Measurements from ENCODE around the gene PLEK.
"Not testable (repeated sequence)": the region's sequence is repeated elsewhere in the genome, so short reads cannot be mapped to it uniquely, and the experiment has no call there.

Gene PLEK, protein sequence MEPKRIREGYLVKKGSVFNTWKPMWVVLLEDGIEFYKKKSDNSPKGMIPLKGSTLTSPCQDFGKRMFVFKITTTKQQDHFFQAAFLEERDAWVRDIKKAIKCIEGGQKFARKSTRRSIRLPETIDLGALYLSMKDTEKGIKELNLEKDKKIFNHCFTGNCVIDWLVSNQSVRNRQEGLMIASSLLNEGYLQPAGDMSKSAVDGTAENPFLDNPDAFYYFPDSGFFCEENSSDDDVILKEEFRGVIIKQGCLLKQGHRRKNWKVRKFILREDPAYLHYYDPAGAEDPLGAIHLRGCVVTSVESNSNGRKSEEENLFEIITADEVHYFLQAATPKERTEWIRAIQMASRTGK

DNA sequence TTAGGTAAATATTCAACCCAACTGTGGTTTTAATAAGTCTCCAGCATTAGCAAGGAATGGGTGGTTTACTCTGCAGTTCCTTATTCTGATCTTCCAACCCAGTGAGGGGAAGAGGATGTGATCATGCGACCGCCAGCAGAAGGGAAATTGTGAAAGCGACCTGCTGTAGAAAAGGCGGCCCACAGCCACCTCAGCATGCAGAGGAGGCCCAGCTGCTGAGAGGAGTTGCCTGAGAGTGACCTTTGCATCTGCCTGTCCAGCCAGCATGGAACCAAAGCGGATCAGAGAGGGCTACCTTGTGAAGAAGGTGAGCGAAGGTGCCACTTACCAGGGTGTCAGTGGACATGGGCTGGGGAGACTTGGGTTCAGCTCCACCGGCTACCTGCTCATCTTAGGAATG is at the start of gene PLEK:
TSS of gene PLEK (plus strand) at position 196 of the 400 bp plus-strand sequence. CDS start at position 266, 70 bp downstream.
- DNase-seq (ENCODE audit: low spot score): no peak

DNA sequence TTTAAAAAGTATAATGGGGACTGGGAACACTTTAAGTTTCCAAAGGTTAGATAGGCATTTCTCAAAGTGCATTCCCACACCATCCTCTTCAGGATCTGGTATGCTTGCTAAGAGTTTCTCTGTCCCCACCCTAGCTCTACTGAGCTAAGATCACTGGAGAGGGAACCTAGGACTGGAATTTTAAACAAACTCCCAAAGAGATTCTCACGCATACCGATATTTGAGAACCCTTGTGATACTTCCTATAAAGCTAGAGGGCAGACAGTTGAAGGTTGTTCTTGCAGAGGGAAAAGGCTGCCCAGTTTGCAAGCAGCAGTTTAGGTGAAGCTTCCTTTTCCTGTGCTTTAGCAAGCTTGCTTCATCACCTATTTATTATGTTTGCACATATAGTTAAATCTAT is 49.0 kb upstream of the PLEK start:
- no peak for DNase-seq (ENCODE audit: low spot score)

DNA sequence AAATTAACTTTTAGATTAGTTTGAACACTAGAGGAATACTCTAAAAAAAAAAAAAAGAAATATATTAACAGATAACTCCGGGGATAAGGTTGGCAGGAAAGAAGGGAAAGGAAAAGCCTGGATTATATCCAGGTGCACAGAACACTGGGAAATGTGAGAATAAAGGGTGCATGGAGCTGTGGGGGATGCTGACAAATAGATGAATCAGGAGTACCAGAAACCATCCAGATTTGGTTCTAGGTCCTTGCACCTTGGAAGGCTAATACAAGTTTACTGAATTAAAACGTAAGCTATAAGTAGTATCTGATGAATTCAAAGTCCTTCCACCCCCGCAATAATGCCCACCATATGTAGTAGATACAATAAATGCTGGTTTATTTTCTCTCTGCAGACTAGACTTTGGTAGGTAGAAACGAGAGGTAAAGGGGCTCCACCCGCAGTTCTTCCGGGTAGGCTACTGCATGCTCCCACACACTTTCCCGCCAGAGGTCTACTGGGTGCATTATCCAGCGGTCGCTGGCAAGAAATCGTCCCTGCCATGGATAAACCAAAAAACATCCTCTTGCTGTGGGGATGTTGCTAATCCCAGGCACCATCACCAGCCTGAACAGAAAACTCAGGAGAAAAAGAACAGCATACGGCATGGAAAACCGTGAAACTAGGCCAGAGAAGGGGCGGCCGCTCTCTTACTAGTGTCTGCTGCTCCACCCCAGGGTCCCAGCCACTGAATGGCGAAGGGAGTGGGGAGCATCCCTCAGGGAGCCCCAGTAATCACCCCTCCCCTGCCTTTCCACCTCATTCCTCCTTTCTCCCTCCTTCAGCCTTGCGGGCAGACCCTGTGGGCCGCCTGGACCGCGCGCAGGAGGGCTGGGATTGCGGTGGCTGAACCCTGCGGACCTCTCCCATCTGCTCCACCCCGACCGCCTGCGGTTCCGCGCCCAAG is 46.8 kb upstream of the PLEK start:
- peak; percentile 22 for DNase-seq (ENCODE audit: low spot score)

DNA sequence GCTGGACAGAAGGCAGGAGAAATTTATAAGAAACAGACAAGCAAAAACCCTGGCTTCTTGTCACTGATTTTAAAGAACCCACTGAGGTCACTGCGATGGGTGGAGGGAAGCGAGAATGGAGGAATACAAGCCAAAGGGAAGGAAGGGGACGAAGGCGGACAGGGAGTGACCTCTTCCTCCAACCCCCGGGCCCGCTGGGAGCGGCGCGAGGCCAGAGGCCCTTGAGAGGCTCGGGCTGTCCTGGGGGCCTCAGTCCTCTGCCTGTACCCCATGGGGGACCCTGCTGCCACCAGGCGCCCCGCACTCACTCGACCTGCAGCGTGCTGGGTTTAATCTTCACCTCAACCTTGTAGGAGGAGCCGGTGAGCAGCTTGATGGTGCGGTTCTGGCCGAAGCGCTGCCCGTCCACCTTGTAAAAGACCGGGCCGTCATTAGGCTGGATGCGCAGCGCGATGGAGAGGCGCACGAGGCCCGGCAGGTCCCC is 46.1 kb upstream of the PLEK start:
- DNase-seq (ENCODE audit: low spot score): no peak

DNA sequence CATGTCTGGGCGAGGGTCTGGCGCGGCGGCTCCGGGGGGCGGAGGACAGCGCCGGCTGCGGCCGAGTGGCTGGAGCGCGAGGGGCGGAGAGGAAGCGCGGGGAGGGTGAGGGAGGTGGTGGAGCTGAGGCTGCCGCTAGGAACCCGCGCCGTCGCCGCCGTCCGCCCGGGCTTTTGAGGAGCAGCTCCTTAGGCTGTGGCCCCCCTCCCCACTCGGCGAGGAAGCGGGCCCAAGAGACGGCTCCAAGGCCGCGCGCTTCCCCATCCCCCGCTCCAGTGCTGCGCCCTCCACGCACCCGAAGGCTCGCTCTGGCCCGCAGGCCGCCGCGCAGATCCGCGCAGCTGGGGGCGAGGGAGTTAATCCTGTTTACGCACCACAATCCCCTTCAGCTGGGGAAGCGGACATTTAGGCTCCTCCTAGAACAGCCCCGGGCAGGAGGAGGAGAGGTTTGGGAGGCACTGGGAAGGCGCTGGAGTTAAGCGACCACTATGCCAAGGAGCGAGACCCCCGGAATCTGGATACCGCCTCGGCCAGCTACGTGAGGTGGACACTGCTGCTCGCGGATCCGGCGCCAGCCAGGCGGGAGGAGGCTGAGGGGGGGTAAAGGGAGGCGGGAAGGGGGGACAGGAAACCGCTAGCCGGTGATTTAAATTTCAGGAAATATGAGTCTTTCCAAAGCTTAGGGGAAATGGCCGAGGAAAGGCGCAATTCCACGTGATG is 45.5 kb upstream of the PLEK start, which contains the start of gene CNRIP1:
TSS of gene CNRIP1 (minus strand) at position 552 of the 720 bp plus-strand sequence. CDS start at position 3, 549 bp downstream.
- peak; percentile 81 for DNase-seq (ENCODE audit: low spot score)

DNA sequence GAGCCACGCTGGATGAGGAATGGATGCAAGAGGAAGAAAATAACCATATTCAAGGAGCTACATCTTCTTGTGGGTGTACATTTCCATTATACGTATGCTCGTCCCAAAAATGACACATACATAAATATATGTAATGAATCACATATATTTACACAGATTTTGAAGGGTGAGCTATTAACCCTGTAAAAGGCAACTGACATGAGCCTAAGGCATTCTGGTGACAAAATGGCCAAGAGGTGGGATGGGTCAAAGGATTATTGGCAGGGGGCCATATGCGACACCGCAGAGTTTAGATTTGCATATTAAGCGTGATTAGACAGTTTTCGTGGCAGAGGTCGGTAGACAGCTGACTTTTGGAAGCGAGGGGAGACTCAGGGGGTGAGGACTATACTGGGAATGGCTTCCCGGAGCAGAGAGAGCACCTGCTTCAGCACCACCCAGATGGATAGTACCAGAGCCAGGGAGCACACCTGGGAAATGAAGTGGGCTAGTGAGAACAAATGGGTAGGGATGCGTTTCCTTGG is 44.9 kb upstream of the PLEK start:
- DNase-seq (ENCODE audit: low spot score): peak; percentile 35

DNA sequence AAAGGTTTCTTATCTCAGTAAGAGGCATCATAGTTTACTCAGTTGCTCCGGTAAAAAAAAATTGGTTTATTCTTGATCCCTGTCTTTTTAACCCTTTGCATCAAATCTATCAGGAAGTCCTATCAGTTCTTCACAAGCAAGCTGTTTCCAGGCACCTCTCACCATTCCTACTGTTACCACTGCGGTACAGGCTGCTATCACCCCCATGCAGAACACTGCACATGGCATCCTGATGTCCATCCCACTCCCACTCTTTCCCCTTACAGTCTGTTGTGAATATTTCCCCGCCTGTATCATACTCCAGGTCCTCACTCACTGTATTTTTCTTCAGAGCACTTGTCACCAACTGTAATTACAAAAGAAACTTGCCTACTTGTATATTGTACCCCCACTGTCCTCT is 40.0 kb upstream of the PLEK start:
- DNase-seq (ENCODE audit: low spot score): no peak

DNA sequence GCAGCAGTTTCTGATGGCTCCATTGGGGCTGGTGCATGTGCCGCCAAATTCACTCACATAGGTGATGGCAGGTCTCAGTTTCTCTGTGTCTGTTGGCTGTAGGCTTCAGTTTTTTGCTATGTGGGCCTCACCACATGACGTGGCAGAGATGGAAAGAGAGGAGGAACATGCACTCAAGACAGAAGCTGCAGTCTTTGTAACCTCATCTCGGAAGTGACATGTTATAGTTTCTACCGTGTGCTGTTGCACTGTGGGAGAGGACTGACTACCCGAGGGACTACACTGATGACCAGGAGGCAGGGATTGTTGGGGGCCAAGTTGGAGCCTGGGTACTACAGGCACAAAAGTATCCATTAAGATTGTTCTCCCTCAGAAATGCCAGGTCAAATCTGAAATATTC is 36.2 kb upstream of the PLEK start:
- no peak for DNase-seq (ENCODE audit: low spot score)

DNA sequence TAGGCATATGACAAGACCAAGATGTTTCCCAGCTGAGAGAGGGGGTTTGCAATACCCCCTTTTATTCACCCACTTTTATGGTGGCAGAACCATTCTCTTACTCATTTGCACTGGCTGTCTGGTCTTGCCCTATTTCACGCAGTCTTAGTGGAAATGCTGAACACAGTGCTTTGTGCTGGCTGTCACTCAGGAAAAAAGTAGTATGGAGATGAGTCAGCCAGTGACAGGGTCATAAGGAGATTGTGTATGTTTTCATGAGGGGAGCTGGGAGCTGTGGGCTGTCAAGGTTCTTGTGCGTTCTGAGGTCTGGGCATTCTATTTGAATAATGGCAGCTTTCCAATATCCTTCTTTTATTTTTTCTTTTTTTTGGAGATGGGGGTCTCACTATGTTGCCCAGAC is 34.4 kb upstream of the PLEK start:
- no peak for DNase-seq (ENCODE audit: low spot score)

DNA sequence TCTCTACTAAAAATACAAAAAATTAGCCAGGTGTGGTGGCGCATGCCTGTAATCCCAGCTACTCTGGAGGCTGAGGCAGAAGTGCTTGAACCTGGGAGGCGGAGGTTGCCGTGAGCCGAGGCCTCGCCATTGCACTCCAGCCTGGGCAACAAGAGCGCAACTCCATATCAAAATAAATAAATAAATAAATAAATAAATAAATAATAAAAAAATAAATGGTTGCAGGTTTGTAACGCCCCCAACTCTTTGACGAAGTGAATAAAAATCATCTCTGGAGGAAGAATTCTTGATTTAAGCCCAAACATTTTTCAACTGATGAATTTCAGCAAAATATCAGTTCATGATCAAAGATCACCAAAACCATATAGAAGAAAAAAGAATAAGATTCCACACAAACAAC is 32.1 kb upstream of the PLEK start:
- DNase-seq (ENCODE audit: low spot score): no peak

DNA sequence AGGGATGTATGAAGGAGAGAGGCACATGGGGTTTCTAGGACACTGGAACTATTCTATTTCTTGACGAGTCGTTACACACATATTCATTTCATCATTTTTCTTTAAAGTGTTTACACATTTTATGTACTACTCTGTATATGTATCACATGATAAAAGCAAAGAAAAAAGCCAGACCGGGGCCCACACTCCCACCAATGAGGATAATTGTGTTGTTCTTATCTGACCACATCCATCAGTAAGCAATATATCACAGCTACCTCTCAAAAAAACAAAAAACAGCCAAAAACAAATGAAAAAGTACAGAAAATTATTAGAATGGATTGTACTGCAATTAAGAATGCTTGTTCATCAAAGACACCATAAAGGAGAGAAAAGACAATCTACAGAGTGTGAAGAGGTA is 31.2 kb upstream of the PLEK start:
- no peak for DNase-seq (ENCODE audit: low spot score)

DNA sequence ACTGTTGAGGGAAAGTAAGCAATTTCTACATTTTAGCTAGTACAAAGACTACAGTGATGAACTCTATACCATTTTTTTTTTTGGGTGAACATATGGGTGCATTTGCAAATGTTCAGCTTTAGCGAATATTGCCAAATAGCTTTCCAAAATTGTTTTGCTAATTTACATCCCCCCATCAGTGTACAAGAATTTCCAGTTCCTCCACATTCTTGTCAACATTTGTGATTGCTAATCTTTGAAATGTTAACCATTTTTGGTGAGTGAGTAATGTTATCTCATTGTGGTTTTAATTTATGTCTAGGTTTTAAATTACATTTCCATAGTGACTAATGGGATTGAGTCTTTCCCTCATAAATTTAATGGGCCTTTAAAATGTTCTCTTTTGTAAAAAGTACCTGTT is 28.9 kb upstream of the PLEK start:
- DNase-seq (ENCODE audit: low spot score): no peak

DNA sequence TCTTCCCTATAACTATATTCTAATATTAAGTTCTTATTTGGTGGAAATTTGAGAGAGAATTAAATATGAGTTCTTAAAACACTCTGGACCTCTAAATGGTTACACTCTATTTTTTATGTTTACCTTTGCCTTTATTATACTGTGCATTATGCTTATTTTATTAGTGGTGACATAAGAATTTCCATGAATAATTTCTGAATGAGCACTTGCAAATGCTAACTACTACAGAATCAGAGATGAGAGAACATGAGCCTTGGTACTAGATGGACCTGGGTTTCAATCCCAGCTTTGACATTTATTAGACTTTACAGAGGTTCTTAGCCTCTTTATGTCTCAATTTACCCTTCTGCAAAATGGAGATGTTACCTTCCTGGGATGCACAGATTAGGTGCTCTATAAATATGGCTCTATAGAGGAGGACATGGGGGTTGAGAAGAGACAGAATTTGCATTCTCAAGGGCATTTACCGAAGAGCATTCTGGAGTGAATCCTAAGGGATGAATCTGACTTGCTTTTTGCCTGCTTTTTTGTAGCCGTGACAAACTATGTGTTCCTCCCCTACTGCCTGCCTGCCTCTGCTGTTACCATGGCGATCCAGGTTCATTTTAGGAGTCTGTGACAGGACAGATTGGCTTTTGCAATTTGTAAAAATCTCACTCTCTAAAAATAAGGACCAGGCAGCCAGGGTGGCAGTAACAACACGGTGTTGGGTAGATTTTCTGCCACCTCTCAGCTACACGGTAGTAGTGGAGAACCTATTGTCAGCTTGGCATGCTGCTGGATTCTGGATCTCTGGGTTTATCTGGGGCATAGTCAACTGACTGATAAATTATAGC is 24.6 kb upstream of the PLEK start:
- DNase-seq (ENCODE audit: low spot score): no peak

DNA sequence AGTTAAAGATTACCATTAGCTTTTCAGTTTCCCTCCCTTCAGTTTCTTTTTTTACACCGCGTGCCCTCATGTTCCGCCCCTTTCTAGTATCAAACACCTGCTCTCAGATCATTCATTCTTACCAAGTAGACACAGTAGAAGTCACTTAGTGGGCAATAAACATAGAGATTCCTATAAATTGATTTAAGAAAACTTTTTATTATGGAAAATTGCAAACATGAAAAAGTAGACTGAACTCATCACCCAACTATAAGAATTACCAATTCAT is 24.1 kb upstream of the PLEK start:
- DNase-seq (ENCODE audit: low spot score): no peak

DNA sequence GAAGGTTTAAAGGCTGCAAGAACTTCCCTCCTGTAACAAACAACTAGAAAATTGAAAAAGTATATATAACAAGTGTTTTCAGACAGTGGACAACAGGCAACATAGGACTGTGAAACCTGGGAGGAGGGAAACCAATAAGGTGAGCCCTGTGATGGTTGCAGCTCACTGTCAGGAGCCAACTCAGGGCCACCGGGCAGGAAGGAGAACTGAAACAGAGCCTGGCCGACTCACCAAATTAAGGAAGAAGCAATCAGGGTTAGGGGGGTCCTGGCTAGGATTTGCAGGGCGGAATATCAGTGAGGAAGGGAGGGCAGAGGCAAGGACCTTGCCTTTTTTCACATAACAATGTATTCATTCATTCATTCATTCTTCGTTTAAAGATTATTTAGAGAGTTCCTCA is 23.5 kb upstream of the PLEK start:
- DNase-seq (ENCODE audit: low spot score): no peak

DNA sequence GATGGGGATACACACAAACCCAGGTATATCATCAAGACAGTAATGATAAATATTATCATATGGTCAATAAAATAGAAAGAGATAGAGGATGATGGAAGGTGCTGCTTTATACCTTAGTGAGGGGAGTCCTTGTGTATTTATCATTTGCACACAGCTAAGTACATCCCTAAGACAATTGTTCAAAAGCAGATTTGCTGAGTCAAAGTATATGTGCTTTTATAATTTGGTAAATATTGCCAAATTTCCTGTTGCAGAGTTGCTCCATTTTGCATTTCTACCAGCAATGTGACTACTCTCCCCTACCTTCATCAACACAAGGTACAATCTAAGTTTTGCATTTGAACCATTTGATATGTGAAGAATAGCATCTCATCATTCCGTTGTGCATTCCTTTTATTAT is 22.6 kb upstream of the PLEK start:
- no peak for DNase-seq (ENCODE audit: low spot score)

DNA sequence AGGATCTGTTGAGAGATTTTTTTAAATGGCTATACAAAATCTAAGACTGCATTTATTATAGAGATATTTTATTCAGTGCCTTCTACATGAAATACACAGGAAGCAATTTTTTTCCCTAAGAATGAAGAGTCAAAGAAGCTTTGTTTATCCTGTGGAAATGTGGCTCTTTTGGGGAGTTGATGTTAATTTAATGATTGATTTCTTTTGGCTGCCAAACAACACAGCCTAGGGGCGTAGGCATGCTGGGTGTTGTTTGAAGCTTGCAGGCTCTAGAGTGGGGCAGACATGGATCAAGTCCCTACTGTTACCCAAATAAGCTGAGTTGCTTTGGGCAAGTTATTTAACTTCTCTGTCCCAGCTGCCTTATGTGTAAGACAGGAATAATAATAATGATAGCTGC is 21.1 kb upstream of the PLEK start:
- no peak for DNase-seq (ENCODE audit: low spot score)

DNA sequence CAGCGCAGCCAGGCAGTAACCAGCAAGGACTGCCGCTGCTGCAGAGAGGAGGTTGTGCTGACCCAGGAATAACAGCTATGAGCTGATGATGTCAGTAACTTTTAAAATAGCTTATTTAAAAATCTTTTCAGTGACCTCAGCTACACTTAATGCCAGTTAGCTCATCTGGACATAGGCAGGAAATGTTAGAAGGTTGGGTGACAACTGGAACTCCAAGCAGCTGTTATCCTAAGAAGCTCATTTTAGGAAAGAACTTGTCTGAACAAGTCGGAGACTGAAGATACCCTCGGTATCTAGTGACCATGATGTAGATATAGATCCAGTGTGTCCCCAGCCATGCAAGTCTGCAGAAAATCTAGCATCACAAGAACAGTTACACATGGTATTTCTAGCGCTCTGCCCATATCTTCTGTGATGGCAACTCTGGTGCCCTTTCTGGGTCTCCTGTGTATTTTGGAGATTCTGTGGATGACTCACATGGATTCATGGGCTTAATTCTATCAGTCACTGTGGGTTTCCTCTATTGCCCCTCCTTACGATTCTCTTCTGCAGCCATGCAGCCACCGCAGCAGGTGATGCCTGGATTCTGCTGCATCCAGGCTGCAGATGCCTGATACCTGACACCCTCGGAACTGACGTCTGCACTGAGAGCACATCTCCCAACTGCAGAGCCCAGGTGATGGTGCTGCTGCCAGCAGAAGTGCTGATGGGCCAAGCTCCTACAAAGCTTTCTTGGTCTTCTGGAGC is 19.8 kb upstream of the PLEK start:
- DNase-seq (ENCODE audit: low spot score): no peak

DNA sequence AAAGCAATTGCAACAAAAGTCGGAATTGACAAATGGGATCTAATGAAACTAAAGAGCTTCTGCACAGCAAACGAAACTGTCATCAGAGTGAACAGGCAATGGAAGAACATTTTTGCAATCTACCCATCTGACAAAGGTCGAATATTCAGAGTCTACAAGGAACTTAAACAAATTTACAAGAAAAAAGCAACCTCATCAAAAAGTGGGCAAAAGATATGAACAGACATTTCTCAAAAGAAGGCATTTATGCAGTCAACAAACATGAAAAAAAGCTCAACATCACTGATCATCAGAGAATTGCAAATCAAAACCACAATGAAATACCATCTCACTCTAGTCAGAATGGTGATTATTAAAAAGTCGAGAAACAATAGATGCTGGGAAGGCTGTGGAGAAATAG is 16.0 kb upstream of the PLEK start:
- not testable (repeated sequence) for DNase-seq (ENCODE audit: low spot score)

DNA sequence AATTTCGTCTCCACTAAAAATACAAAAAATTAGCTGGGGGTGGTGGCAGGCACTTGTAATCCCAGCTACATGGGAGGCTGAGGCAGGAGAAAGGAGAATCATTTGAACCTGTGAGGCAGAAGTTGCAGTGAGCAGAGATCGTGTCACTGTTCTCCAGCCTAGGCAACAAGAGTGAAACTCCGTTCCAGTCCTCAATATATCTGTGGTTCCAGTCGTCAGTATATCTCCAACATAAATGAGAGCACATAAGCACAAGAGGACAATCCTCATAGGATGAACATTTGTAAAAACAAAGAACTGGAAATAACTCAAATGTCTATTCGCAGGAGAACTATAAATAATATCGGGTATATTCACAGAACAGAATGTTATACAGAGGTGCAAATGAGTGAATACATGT is 13.1 kb upstream of the PLEK start:
- no peak for DNase-seq (ENCODE audit: low spot score)
